ENCODE data around the gene DNAH17.

The DNAH17 gene

GRCh38 chr17:78498848-78499247 is 78.3 kb downstream of the DNAH17 start:
- TF ChIP-seq POLR2A (IDR thresholded peaks at IDR 0.05; ENCODE audit: low read depth, low read length), result no peak
- no peak for TF ChIP-seq POLR2AphosphoS5 (IDR thresholded peaks at IDR 0.05; ENCODE audit: low read depth, low read length)
- no peak for TF ChIP-seq TAF1 (IDR thresholded peaks at IDR 0.05; ENCODE audit: borderline replicate concordance, low read depth, low read length)
- no peak for DNase-seq (ENCODE audit: insufficient read length)
- FAIRE-seq, result no peak

GRCh38 chr17:78497115-78497540 is 80.1 kb downstream of the DNAH17 start:
- TF ChIP-seq POLR2AphosphoS5 (IDR thresholded peaks at IDR 0.05; ENCODE audit: low read depth, low read length) (no peak), POLR2A (IDR thresholded peaks at IDR 0.05; ENCODE audit: low read depth, low read length) (no peak), TAF1 (IDR thresholded peaks at IDR 0.05; ENCODE audit: borderline replicate concordance, low read depth, low read length) (no peak)
- DNase-seq (ENCODE audit: insufficient read length) (peak; percentile 82), FAIRE-seq (peak; percentile 57)

- DNase-seq (ENCODE audit: insufficient read length), result no peak
- no peak for TF ChIP-seq POLR2A (IDR thresholded peaks at IDR 0.05; ENCODE audit: low read depth, low read length)
- TF ChIP-seq TAF1 (IDR thresholded peaks at IDR 0.05; ENCODE audit: borderline replicate concordance, low read depth, low read length), result no peak
- TF ChIP-seq POLR2AphosphoS5 (IDR thresholded peaks at IDR 0.05; ENCODE audit: low read depth, low read length), result no peak
- no peak for FAIRE-seq
Observed at GRCh38 chr17:78496311-78496710, 80.9 kb downstream of the DNAH17 start.

GRCh38 chr17:78495634-78496033 is 81.6 kb downstream of the DNAH17 start:
- DNase-seq (ENCODE audit: insufficient read length) (no peak), FAIRE-seq (no peak)
- TF ChIP-seq TAF1 (IDR thresholded peaks at IDR 0.05; ENCODE audit: borderline replicate concordance, low read depth, low read length) (no peak), POLR2AphosphoS5 (IDR thresholded peaks at IDR 0.05; ENCODE audit: low read depth, low read length) (no peak), POLR2A (IDR thresholded peaks at IDR 0.05; ENCODE audit: low read depth, low read length) (no peak)

- no peak for FAIRE-seq
- TF ChIP-seq POLR2A (IDR thresholded peaks at IDR 0.05; ENCODE audit: low read depth, low read length), result no peak
- no peak for TF ChIP-seq TAF1 (IDR thresholded peaks at IDR 0.05; ENCODE audit: borderline replicate concordance, low read depth, low read length)
- TF ChIP-seq POLR2AphosphoS5 (IDR thresholded peaks at IDR 0.05; ENCODE audit: low read depth, low read length), result no peak
- no peak for DNase-seq (ENCODE audit: insufficient read length)
Observed at GRCh38 chr17:78494696-78495330, 82.4 kb downstream of the DNAH17 start.

GRCh38 chr17:78493853-78494695 is 83.1 kb downstream of the DNAH17 start:
- no peak for FAIRE-seq
- TF ChIP-seq TAF1 (IDR thresholded peaks at IDR 0.05; ENCODE audit: borderline replicate concordance, low read depth, low read length) (no peak), POLR2A (IDR thresholded peaks at IDR 0.05; ENCODE audit: low read depth, low read length) (no peak), POLR2AphosphoS5 (IDR thresholded peaks at IDR 0.05; ENCODE audit: low read depth, low read length) (no peak)
- DNase-seq (ENCODE audit: insufficient read length), result no peak

- no peak for TF ChIP-seq TAF1 (IDR thresholded peaks at IDR 0.05; ENCODE audit: borderline replicate concordance, low read depth, low read length)
- no peak for TF ChIP-seq POLR2AphosphoS5 (IDR thresholded peaks at IDR 0.05; ENCODE audit: low read depth, low read length)
- no peak for TF ChIP-seq POLR2A (IDR thresholded peaks at IDR 0.05; ENCODE audit: low read depth, low read length)
- FAIRE-seq (no peak), DNase-seq (ENCODE audit: insufficient read length) (no peak)
Observed at GRCh38 chr17:78493450-78493849, 83.7 kb downstream of the DNAH17 start.

GRCh38 chr17:78492116-78492799 is 84.9 kb downstream of the DNAH17 start:
- TF ChIP-seq POLR2AphosphoS5 (IDR thresholded peaks at IDR 0.05; ENCODE audit: low read depth, low read length) (no peak), POLR2A (IDR thresholded peaks at IDR 0.05; ENCODE audit: low read depth, low read length) (no peak), TAF1 (IDR thresholded peaks at IDR 0.05; ENCODE audit: borderline replicate concordance, low read depth, low read length) (no peak)
- DNase-seq (ENCODE audit: insufficient read length) (no peak), FAIRE-seq (no peak)

- no peak for TF ChIP-seq POLR2AphosphoS5 (IDR thresholded peaks at IDR 0.05; ENCODE audit: low read depth, low read length)
- TF ChIP-seq TAF1 (IDR thresholded peaks at IDR 0.05; ENCODE audit: borderline replicate concordance, low read depth, low read length), result no peak
- no peak for TF ChIP-seq POLR2A (IDR thresholded peaks at IDR 0.05; ENCODE audit: low read depth, low read length)
- FAIRE-seq (no peak), DNase-seq (ENCODE audit: insufficient read length) (no peak)
Observed at GRCh38 chr17:78491236-78492115, 85.7 kb downstream of the DNAH17 start.

- DNase-seq (ENCODE audit: insufficient read length) (no peak), FAIRE-seq (no peak)
- TF ChIP-seq POLR2A (IDR thresholded peaks at IDR 0.05; ENCODE audit: low read depth, low read length) (no peak), POLR2AphosphoS5 (IDR thresholded peaks at IDR 0.05; ENCODE audit: low read depth, low read length) (no peak), TAF1 (IDR thresholded peaks at IDR 0.05; ENCODE audit: borderline replicate concordance, low read depth, low read length) (no peak)
Observed at GRCh38 chr17:78490673-78491072, 86.5 kb downstream of the DNAH17 start.

All from GM12892 (cell line).